HG03457 (cell line): ENCODE measurements around the gene SLIT3.
"Not testable (repeated sequence)": the region's sequence is repeated elsewhere in the genome, so short reads cannot be mapped to it uniquely, and the experiment has no call there.

Source experiments
- ATAC-seq: cut with Tn5 transposase; IDR thresholded peaks from one replicate; pipeline ENCODE4 v1.9.1; 2021; ENCODE audit warnings: moderate number of reproducible peaks; ENCODE audit not compliant: unreplicated experiment

The SLIT3 gene

DNA sequence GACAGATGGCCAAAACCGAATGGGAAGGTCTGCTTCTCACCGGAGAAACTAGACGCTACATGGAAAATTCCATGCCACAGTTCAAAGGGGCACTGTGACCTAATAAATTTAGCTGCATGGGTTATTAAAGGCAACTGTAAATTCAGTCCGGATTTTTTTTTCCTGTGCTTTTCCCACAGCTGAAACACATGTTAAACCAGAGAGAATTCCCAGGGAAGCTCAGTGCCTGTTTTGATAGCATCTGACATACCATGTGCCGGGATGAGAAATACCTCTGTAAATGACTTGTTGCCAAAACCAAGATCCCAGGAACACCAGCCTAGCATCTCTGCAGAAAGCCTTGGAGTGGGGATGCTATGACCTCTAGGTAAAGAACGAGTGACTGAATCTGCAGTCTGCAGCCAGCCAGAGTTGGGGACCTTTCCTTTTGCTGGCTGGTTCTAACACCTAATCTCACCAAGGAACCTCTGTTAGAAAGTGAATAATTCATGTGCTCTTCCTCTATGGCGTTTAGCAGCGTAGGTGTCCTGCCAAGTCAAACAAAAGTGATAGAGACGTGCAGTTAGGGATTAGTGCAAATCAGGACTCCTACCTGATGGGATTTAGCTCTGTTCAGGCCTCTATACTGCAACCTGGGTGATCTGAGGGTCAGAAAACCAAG lies 77.9 kb downstream of the SLIT3 start:
- no peak for ATAC-seq

- no peak for ATAC-seq
Measured at GRCh38 chr5:169221519-169221918, 79.4 kb downstream of the SLIT3 start.

GRCh38 chr5:169219961-169220360 lies 81.0 kb downstream of the SLIT3 start:
- no peak for ATAC-seq

DNA sequence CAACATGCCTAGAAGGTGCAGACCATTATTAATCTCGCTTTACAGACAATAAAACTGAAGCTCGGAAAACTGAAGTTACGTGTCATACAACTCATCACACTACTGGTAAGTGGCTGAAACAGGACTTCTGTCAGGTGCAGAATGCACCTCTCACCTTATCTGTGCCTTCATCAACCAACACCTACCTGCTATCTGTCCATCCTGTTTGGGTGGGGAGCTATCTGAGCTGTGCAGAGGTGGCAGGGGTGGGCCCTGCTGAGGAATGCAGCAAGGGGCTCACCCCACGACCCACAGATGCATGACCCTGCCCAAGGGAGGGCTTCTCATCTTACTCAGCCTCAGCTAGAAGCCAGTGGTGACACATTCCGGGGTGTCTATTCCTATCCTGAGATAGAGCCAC lies 81.6 kb downstream of the SLIT3 start:
- ATAC-seq: no peak

- ATAC-seq: no peak
Measured at GRCh38 chr5:169218861-169219260, 82.1 kb downstream of the SLIT3 start.

DNA sequence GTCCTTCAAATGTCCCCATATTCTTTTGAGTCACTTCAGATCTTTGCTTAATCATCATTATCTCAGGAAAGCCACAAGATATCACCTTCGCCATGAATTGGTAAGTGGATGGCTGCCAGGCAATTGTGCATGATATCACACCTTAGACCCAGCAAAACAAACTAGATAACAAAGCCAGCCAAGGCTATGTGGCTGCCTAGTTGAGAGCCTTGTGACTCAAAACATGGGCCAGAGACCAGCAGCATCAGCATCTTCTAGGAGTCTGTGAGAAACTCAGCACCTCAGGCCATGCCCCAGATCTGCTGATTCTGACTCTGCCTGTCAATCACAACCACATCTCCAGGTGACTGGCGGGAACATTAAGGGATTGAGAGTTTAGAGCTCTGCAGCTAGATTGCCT lies 82.8 kb downstream of the SLIT3 start:
- ATAC-seq: no peak

- no peak for ATAC-seq
Measured at GRCh38 chr5:169216866-169217265, 84.1 kb downstream of the SLIT3 start.

- no peak for ATAC-seq
Measured at GRCh38 chr5:169213479-169213878, 87.5 kb downstream of the SLIT3 start.

GRCh38 chr5:169211761-169212160 lies 89.2 kb downstream of the SLIT3 start:
- not testable (repeated sequence) for ATAC-seq

DNA sequence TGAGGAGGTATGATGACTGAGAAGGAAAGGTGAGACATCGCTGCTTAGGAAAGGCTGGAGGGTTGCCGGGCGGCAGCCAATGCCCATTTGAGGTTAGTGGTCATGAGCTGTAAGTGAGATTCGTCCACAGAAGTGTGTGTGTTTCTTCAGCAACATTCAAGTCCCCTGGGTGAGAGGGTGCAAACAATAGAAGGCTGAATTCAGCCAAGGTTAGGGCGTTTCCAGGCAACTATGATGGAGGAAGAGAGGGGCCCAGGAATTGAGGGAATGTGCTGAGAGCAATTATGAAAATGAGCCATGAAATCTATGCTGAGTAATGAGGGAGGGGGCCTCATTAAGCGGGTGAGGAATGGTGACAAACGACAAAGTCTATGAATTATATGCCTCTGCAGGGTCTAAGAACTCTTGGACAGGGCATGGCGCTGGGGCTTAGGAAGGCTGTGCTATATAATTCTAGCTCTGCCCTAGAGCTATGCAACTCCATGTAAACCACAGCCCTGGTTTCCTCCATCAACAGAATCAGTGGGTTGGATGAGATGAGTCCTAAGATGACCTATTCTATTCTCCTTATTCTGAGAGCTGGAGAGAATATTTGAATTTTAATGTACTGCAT lies 96.0 kb downstream of the SLIT3 start:
- no peak for ATAC-seq

DNA sequence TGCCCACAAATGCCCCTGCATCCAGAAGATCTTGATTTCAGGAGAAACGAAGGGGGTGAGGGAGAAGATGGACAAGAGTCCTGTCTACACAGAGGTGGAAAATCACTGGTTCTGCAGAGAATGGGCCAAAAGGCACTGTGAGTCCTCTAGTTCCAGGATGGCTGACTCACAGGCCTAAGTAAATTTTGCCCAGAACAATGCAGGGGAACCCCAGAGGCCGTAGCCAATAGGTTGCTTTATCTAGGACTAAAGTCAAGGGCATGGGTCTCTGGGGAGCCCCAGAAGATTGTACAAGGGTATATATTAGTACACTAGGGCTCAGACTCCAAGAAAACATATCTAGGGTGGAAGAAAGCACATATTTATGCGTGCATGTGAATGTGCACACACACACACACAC lies 98.0 kb downstream of the SLIT3 start:
- ATAC-seq: no peak

- ATAC-seq: no peak
Measured at GRCh38 chr5:169201597-169201996, 99.3 kb downstream of the SLIT3 start.

GRCh38 chr5:169200125-169200778 lies 100.7 kb downstream of the SLIT3 start:
- ATAC-seq: no peak

- ATAC-seq: no peak
Measured at GRCh38 chr5:169197343-169197742, 103.6 kb downstream of the SLIT3 start.

DNA sequence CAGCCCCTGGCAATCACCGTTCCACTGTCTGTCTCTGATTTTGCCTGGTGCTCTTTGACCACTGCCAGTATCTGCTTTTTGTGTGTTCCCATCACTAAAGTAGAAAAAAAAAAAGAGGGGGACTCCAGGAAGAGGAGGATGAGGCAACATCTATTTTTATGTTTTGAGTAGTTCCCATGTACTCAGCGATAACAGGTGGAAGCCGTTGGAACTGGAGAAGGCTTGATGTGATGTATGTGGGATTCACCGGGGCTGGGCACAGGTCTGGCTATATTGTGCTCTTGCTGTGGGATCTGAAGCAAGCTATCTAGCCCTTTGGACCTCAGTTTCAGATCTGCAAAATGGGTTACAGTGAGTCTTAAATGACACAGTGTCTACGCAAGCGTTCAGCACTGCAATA lies 104.9 kb downstream of the SLIT3 start:
- ATAC-seq: no peak

DNA sequence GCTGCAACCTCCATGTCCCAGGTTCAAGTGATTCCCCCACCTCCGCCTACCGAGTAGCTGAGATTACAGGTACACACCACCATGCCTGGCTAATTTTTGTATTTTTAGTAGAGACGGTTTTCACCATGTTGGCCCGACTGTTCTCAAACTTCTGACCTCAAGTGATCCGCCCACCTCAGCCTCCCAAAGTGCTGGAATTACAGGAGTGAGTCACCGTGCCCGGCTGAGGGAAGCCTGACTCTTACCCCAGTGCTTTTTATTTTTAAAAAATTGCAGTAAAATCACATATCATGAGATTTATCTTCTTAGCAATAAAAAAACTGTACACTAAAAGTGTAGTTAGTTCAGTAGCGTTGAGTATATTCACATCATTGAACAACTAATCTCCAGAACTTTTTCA lies 105.3 kb downstream of the SLIT3 start:
- no peak for ATAC-seq

DNA sequence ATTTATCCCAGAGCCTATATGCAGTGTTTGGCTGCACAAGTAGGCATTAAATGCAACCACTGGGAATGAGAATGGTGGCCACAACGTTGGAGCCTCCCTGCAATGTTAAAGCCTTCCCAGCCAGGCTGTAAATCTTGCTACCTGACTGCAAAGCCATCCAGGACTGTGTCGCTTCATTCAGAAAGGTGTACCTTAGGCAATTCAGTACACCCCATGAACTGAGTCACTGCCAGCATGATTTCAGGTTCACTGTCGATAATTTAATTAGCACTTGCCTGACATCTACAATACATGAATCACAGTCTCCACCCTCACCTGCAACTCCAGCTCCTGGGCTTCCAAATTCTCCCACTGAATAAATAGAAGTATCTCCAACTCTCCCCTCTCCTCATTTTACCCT lies 108.4 kb downstream of the SLIT3 start:
- ATAC-seq: no peak

- ATAC-seq: no peak
Measured at GRCh38 chr5:169190849-169191248, 110.1 kb downstream of the SLIT3 start.

GRCh38 chr5:169185626-169186025 lies 115.3 kb downstream of the SLIT3 start:
- no peak for ATAC-seq

- no peak for ATAC-seq
Measured at GRCh38 chr5:169183576-169183975, 117.4 kb downstream of the SLIT3 start.

- ATAC-seq: no peak
Measured at GRCh38 chr5:169182797-169183196, 118.1 kb downstream of the SLIT3 start.

DNA sequence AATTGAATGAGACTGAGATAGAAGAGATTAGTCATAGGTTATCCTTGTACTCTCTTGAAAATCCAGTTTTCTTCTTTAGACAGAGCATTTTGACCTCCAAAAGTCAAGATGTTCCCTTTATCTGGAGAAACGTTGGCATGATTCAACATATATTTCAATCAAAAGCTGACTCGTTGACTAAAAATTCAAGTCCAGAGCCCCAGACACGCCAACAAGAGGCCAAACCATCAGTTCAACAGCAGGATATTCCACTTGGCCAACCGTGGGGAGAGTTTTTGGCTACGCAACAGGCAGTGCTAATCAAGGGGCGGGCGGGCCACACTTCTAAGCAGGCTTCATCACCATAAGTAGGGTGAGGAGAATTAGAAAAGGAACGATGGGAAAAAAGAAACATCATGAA lies 119.1 kb downstream of the SLIT3 start:
- no peak for ATAC-seq
